RPMI8226 (cell line): Measurements from ENCODE around the gene SEPTIN10.
"Not testable (repeated sequence)": the region's sequence is repeated elsewhere in the genome, so short reads cannot be mapped to it uniquely, and the experiment has no call there.

Experiments
- DNase-seq: peaks from one replicate; pipeline ENCODE4 v3.0.0-alpha.2; 2015

The SEPTIN10 gene

GRCh38 chr2:109613922-109614714 is at the start of gene SEPTIN10, which contains the start of gene SOWAHC:
SEPTIN10 (minus strand) TSS chr2:109613966; CDS start chr2:109613827, 139 bp downstream.
SOWAHC (plus strand) TSS chr2:109614364; CDS start chr2:109614490, 126 bp downstream.
- DNase-seq, result peak; percentile 90

DNA sequence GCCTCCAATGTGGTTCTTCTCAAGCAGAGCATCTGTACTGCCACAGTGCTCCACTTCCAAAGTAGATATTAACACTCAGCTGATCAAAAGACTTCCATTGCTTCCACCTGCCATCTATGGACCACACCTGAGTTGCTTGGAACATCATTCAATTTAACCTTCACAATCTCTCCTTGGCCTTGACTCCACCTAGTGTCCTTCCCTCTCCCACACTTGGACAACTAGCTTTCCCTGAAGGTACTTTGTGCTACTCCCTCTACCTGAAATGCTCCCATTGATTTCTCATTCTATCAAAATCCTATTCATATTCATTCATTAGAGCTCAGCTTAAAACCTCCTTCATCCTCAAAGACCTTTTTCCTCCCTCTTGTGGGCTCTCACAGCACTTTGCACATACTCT is 49.1 kb upstream of the SEPTIN10 start:
- DNase-seq, result no peak

DNA sequence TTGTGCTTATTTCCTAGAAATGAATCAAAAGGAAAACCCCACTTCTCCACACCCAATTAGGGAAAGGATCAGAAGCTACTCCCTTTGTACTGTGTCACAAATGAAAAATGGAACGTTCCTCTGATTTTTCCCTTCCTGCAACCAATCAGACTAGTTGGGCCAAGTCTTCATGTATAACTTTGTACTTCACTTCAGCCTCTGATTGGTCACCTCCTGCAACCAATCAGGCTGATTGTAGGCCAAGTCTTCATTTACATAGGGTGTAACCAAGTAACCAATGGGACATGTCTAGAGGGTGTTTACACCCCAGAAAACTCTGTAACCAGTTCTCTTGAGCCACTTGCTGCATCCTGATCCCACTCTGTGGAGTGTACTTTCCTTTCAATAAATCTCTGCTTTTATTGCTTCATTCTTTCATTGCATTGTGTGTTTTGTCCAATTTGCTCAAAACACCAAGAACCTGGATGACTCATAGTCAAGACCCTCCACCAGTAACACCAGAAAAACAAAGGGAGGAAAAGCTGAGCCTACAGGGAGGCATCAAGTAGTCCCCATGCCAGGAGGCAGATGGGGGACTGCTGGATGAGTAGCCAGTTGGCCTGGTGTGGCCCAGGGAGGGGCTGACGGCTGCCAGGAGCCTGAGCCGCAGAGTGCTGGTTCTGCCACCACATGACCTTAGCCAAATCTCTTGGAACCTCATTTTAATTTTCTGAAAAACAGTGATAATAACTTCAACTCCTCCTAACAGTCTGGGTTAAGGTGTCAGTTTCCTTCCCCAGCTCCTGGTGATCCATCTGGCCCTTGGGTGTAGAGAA is 46.5 kb upstream of the SEPTIN10 start:
- DNase-seq, result no peak

DNA sequence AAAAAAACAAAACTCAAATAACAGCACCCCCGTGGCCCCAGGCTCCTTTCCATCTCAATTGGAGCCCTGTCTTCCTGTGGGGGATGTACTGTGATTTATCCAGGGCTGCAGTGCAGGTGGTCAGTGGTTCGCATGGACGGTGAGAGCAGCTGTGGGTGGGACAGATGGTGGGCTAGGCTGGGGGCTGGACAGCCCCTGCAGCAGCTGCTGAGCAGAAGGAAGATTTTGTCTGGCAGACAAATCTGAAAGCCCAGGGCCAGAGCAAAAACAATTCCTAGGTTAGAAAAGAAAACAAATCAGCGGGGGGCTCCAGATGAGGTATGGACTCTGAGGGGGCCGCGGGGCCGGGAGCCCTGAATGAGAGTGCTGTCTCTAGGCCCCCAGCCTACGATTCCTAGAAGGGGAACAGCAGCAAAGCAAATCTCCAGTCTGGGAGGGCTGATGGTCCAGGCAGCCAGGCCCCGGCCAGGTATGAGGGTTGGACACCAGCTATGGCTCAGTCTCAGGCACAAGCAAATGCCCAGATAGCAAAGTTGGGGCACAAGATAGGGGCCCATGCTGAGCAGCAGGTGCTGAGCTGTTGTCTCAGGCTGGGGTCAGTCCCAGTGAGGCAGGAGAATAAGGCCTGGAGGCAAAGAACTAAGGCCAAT is 45.8 kb upstream of the SEPTIN10 start:
- no peak for DNase-seq

GRCh38 chr2:109655287-109655686 is 41.5 kb upstream of the SEPTIN10 start:
- DNase-seq, result no peak

- DNase-seq, result no peak
Measured at GRCh38 chr2:109654326-109655050, 40.7 kb upstream of the SEPTIN10 start.

DNA sequence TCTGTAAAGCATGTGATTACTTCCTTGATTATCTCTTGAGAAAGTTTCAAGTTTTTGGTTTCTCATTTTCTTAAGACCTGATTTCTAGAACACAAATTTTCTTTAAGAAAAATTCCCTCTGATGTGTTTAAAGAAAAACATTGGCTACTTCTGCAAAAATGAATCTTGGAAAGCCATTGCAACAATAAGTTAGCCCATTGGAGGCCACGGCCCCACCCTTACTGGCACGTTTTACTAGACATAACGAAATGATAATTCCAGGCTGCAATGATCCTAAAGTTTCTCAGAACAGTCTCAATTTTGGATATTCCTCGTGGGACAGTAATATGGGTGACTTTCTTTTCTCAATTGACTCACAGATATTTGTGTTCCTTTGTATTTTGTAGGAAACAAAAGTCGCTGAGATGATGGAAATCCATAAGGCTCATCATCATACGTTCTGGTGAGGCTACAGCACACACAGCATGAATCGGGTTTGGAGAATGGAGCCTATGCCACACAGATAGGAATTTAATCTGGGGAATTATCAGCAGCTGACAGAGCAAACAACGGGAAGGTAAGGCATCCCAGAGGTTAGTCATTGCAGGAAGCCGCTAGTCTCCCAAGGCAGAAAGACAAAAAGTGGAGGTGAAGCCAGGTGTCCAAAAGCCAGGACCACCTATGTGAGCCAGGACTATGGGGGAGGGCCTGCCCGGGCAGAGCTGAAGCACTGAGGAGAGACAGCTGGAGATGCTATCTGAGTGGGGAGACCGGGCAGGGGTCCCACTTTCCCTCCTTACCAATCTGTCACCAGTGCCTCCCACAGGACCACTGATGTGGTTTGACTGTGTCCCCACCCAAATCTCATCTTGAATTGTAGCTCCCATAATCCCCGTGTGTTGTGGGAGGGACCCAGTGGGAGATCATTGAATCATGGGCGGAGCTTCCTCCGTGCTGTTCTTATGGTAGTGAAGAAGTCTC is 36.2 kb upstream of the SEPTIN10 start:
- DNase-seq, result no peak

- DNase-seq, result no peak
Measured at GRCh38 chr2:109648041-109648527, 34.3 kb upstream of the SEPTIN10 start.

DNA sequence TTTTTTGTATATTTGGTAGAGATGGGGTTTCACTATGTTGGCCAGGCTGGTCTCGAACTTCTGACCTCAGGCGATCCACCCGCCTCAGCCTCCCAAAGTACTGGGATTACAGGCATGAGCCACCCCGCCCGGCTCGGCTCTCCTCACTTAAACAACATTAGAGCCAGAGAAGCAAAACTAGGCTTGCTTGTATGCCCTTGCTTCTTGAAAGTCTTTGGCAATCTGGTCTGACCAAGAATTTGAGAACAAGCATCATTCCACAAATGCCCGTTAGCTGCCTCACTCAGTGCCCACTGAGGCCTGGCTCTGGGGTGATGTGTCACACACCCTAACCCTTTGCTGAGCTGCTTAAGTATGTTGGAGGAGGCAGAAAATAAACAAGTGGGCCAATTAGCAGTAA is 33.9 kb upstream of the SEPTIN10 start:
- DNase-seq, result no peak

- DNase-seq, result no peak
Measured at GRCh38 chr2:109646961-109647360, 33.2 kb upstream of the SEPTIN10 start.

DNA sequence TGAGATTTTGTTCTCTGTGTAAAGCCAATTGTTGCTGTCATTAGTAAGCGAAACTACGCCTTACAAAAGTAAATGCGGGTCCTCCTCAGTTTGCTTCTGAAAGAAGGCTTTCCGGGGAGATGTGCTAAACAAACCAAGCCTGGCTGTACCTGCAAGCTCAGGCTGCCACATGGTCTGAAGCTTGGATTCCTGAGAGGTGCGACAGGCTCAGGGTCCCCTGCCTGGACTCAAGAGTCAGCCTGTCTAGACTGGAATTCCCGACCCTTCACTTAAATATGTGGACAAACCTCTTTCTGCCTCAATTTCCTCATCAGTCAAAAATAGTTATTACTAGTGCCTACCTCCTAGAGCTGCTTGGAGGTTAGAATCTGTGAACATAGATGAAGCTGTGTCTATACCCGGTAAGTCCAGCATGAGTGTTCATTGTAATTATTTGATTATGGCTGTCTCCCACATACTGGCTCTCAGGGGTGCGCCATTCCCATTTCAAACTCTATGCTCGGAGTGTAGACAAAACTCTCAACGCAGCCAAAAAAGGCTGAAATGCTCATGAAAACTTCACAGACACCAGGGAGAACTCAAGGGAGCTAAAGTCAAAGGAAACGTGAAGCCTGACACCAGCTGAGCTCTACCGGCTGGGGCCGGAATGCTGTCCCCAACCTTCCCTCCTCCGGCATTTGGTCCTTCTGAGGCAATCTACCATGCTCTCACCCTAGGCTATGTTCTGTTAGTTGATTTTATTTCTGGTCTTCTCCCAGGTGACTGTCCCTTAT is 31.8 kb upstream of the SEPTIN10 start:
- no peak for DNase-seq

DNA sequence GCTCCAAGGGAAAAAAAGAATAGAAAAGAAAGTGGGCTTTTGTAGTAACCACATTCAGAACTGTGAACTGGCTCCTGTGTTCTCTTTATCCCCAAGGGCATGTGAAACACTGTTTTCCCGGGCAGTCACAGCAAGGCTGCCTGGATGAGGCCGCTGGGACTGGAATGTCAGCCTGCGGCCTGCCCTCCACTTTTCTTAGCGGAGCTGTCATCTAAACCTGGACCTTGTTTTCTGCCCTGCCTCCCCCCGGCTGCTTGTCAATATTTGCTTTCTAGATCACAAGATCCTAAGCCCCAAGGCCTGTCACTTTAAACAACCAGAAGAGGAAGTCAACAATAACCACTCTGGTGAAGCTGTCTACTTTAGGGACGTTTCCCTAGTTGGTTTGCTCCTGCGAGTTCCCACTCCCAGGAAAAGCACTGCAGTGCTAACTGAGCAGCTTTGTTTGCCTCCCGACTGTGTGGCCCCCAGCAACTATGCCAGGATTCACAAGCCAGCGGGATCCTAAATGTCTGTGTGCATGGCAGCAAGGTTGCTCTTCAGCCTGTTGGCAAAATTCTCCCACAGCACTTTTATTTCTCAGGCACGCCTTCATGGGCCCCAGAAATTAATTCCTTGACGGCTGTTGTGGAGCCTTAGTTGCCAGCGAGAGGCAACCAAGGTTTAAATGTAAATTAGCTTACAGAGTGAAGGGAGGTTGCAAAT is 31.0 kb upstream of the SEPTIN10 start:
- no peak for DNase-seq

DNA sequence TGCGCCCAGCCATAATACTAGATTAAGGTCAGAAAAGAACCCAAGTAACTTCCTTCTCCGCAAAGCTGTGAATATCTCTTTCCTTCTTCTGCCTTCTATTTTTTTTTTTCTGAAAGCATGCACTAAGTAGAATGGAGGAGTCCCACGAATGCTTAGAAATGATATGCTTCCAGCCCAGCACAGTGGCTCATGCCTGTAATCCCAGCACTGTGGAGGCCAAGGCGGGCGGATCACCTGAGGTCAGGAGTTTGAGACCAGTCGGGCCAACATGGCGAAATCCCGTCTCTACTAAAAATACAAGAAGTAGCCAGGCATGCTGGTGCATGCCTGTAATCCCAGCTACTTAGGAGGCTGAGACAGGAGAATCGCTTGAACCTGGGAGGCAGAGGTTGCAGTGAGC is 26.2 kb upstream of the SEPTIN10 start:
- not testable (repeated sequence) for DNase-seq

GRCh38 chr2:109638795-109639194 is 25.0 kb upstream of the SEPTIN10 start:
- peak; percentile 58 for DNase-seq

- DNase-seq, result peak; percentile 26
Measured at GRCh38 chr2:109637749-109638570, 24.2 kb upstream of the SEPTIN10 start.

GRCh38 chr2:109636317-109636716 is 22.6 kb upstream of the SEPTIN10 start:
- no peak for DNase-seq

DNA sequence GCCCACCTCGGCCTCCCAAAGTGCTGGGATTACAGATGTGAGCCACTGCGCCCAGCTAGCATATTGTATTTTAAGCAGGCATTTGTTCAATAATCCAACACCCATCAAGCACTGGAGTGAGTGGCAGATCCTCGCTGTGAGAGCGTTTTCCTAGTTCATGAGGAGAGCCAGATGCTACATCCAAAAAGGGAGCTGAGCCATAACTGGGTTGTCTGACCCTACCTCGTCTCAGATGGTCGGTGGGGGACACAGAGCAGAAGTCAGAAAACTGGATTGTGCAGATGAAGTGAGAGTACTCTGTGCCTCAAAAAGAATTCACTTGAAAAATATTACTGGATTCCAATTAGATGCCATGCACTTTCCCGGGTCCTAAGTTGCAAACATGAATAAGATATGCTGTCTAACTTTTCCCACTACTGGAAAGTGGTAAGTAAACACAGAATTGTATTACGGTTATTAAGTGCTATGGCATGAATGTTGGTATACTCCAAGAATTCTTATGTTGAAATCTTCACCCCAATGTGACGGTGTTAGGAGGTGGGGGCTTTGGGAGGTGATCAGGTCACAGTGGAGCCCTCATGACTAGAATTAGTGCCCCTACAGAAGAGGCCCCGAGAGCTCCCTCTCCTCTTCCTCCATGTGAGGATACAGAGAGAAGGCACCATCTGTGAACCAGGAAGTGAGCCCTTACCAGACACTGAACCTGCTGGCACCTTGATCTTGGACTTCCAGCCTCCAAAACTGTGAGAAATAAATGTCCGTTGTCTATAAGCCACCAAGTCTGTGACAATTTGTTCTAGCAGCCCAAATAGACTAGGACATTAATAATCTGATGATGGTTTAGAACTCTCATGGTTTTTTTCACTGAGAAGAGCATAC is 21.9 kb upstream of the SEPTIN10 start:
- no peak for DNase-seq
